ENCODE results near the gene PDK1. TPM values are rescaled to one million over a fixed set of nuclear protein-coding genes. Genes with fewer than 3 reads are reported as not detected.

PDK1 gene
- total RNA-seq, 2 experiments from 2014 or later: 30.0 to 31.1 TPM

- ChIA-PET POLR2A (interaction anchor here (0.5 kb wide), 1 partner anchor 104 kb away, joined by 3 read pairs; no protein-coding TSS in a partner anchor), CTCF (no interaction called here)
- TF ChIP-seq CTCF (IDR thresholded peaks at IDR 0.05): no peak
- no peak overlapping the region for H3K27ac ChIP-seq (ENCODE audit: low read depth in 1 of 2, low read length in 2 of 2)
- Mint-ChIP-seq H3K4me1 (ENCODE audit: low read depth) (no peaks in the 10 kb centered on the region), H3K36me3 (ENCODE audit: low read depth) (peaks cover 42% of the 10 kb centered on the region), H3K4me3 (no peak overlapping the region), H3K9me3 (no peaks in the 10 kb centered on the region), H3K27ac (no peak overlapping the region), H3K27me3 (no peaks in the 10 kb centered on the region)
- no peak for DNase-seq
- ATAC-seq (ENCODE audit: poor library complexity): no peak
- no peaks in the 10 kb centered on the region for H3K27me3 ChIP-seq (ENCODE audit: control insufficient read depth in 1 of 2, insufficient read depth in 2 of 2, low read length in 2 of 2)
- H3K9me3 ChIP-seq (ENCODE audit: control insufficient read depth in 1 of 2, insufficient read depth in 1 of 2, low read length in 2 of 2): no peaks in the 10 kb centered on the region
- H3K36me3 ChIP-seq (ENCODE audit: insufficient read depth, low read length): peaks cover 4% of the 10 kb centered on the region
- no peak overlapping the region for H3K4me3 ChIP-seq (ENCODE audit: low read length)
- intact Hi-C loops (cut with DNase I, micrococcal nuclease): no loop called here
- no peaks in the 10 kb centered on the region for H3K4me1 ChIP-seq (ENCODE audit: insufficient read depth, low read length)
Measured at GRCh38 chr2:172613615-172614231, 57.8 kb downstream of the PDK1 start.

- Histone ChIP-seq H3K9me3 (ENCODE audit: control insufficient read depth in 1 of 2, insufficient read depth in 1 of 2, low read length in 2 of 2) (no peaks in the 10 kb centered on the region), H3K36me3 (ENCODE audit: insufficient read depth, low read length) (peaks cover 4% of the 10 kb centered on the region), H3K4me1 (ENCODE audit: insufficient read depth, low read length) (no peaks in the 10 kb centered on the region), H3K27ac (ENCODE audit: low read depth in 1 of 2, low read length in 2 of 2) (no peak overlapping the region), H3K27me3 (ENCODE audit: control insufficient read depth in 1 of 2, insufficient read depth in 2 of 2, low read length in 2 of 2) (no peaks in the 10 kb centered on the region), H3K4me3 (ENCODE audit: low read length) (no peak overlapping the region)
- Mint-ChIP-seq H3K36me3 (ENCODE audit: low read depth) (peaks cover 36% of the 10 kb centered on the region), H3K4me1 (ENCODE audit: low read depth) (no peaks in the 10 kb centered on the region), H3K27ac (no peak overlapping the region), H3K9me3 (no peaks in the 10 kb centered on the region), H3K4me3 (no peak overlapping the region), H3K27me3 (no peaks in the 10 kb centered on the region)
- ATAC-seq (ENCODE audit: poor library complexity) (no peak), DNase-seq (no peak)
- intact Hi-C loops (cut with DNase I, micrococcal nuclease): no loop called here
- ChIA-PET POLR2A (no interaction called here), CTCF (no interaction called here)
- TF ChIP-seq CTCF (IDR thresholded peaks at IDR 0.05): no peak
Measured at GRCh38 chr2:172614932-172615331, 59.0 kb downstream of the PDK1 start.

GRCh38 chr2:172615727-172616261, 59.9 kb downstream of the PDK1 start:
- H3K27ac Mint-ChIP-seq: no peak overlapping the region
- H3K36me3 ChIP-seq (ENCODE audit: insufficient read depth, low read length): peaks cover 2% of the 10 kb centered on the region
- no peak for ATAC-seq (ENCODE audit: poor library complexity)
- H3K36me3 Mint-ChIP-seq (ENCODE audit: low read depth): peaks cover 30% of the 10 kb centered on the region
- no peaks in the 10 kb centered on the region for H3K9me3 ChIP-seq (ENCODE audit: control insufficient read depth in 1 of 2, insufficient read depth in 1 of 2, low read length in 2 of 2)
- CTCF ChIA-PET: no interaction called here
- no peaks in the 10 kb centered on the region for H3K4me1 Mint-ChIP-seq (ENCODE audit: low read depth)
- POLR2A ChIA-PET: no interaction called here
- no peaks in the 10 kb centered on the region for H3K27me3 ChIP-seq (ENCODE audit: control insufficient read depth in 1 of 2, insufficient read depth in 2 of 2, low read length in 2 of 2)
- H3K27me3 Mint-ChIP-seq: no peaks in the 10 kb centered on the region
- no peak for DNase-seq
- H3K9me3 Mint-ChIP-seq: no peaks in the 10 kb centered on the region
- intact Hi-C loops (cut with DNase I, micrococcal nuclease): no loop called here
- no peak overlapping the region for H3K27ac ChIP-seq (ENCODE audit: low read depth in 1 of 2, low read length in 2 of 2)
- no peak for TF ChIP-seq CTCF (IDR thresholded peaks at IDR 0.05)
- H3K4me3 Mint-ChIP-seq: no peak overlapping the region
- no peak overlapping the region for H3K4me3 ChIP-seq (ENCODE audit: low read length)
- H3K4me1 ChIP-seq (ENCODE audit: insufficient read depth, low read length): no peaks in the 10 kb centered on the region

Data from CD4-positive, alpha-beta T cell (primary cell).